Neural progenitor cell (in vitro differentiated cells): ENCODE data around the gene KIF1B. TPM values are rescaled to one million over a fixed set of nuclear protein-coding genes. Genes with fewer than 3 reads are reported as not detected.

Experiments used
- DNase-seq: peaks from one replicate; pipeline ENCODE4 v3.0.0-alpha.2; 2016; ENCODE audit warnings: low spot score
- H2AFZ ChIP-seq: fragments of 200-600 bp; sonication (generic); replicated peaks from 2 replicates; pipeline ENCODE4 v1.6.1; 2016; ENCODE audit warnings: antibody characterized with exemption
- H3F3A ChIP-seq: fragments of 200-600 bp; sonication (generic); 2 replicates; pipeline ENCODE4 v1.6.1; 2016; ENCODE audit warnings: antibody characterized with exemption, low read depth
- H3K27ac ChIP-seq: fragments of 200-600 bp; sonication (generic); 2 replicates; pipeline ENCODE4 v1.5.1; 2016; ENCODE audit warnings: mild to moderate bottlenecking
- H3K27me3 ChIP-seq: fragments of 200-600 bp; sonication (generic); 2 replicates; pipeline ENCODE4 v1.6.1; 2016; ENCODE audit warnings: mild to moderate bottlenecking, moderate library complexity
- H3K36me3 ChIP-seq: fragments of 200-600 bp; sonication (generic); 2 replicates; pipeline ENCODE4 v1.5.1; 2016
- H3K4me1 ChIP-seq: fragments of 200-600 bp; sonication (generic); 2 replicates; pipeline ENCODE4 v1.6.1; 2016; ENCODE audit warnings: mixed run types
- H3K4me2 ChIP-seq: fragments of 200-600 bp; sonication (generic); 2 replicates; pipeline ENCODE4 v1.6.1; 2016
- H3K4me3 ChIP-seq: fragments of 200-600 bp; sonication (generic); 2 replicates; pipeline ENCODE4 v1.5.1; 2016
- H3K79me2 ChIP-seq: fragments of 200-600 bp; sonication (generic); 2 replicates; pipeline ENCODE4 v1.6.1; 2016; ENCODE audit warnings: low read depth
- H3K9ac ChIP-seq: fragments of 200-600 bp; sonication (generic); 2 replicates; pipeline ENCODE4 v1.6.1; 2016
- H3K9me3 ChIP-seq: fragments of 200-600 bp; sonication (generic); 2 replicates; pipeline ENCODE4 v1.5.1; 2016; ENCODE audit warnings: low read depth
- H4K20me1 ChIP-seq: fragments of 200-600 bp; sonication (generic); 2 replicates; pipeline ENCODE4 v1.6.1; 2016; ENCODE audit warnings: low read depth
- H3K27ac Mint-ChIP-seq: 3 replicates; pipeline ENCODE4 v1.8.0; 2021; ENCODE audit warnings: mixed read lengths
- H3K27me3 Mint-ChIP-seq: 2 replicates; pipeline ENCODE4 v1.8.0; 2022; ENCODE audit warnings: low read depth, mild to moderate bottlenecking, inconsistent platforms, moderate library complexity, mixed read lengths; ENCODE audit not compliant: insufficient read depth
- H3K36me3 Mint-ChIP-seq: 3 replicates; pipeline ENCODE4 v1.8.0; 2021; ENCODE audit warnings: mixed read lengths
- H3K4me1 Mint-ChIP-seq: 3 replicates; pipeline ENCODE4 v1.8.0; 2021; ENCODE audit warnings: mixed read lengths
- H3K4me3 Mint-ChIP-seq: 3 replicates; pipeline ENCODE4 v1.8.0; 2021; ENCODE audit warnings: mild to moderate bottlenecking, moderate library complexity, mixed read lengths
- H3K9me3 Mint-ChIP-seq: 3 replicates; pipeline ENCODE4 v1.8.0; 2020; ENCODE audit warnings: mixed read lengths
- EZH2 ChIP-seq: fragments of 200-600 bp; sonication (generic); IDR thresholded peaks from 2 replicates; pipeline ENCODE4 v1.6.1; 2017; ENCODE audit warnings: antibody characterized with exemption, mild to moderate bottlenecking, moderate library complexity
- EZH2phosphoT487 ChIP-seq: fragments of 200-600 bp; sonication (generic); IDR thresholded peaks from 2 replicates; pipeline ENCODE4 v1.6.1; 2017; ENCODE audit warnings: antibody characterized with exemption
- total RNA-seq: library from RNA; depleted of rRNA; stranded (reverse); fragments of >200 nt; gene quantifications from 2 replicates; pipeline ENCODE4 v1.2.3, GENCODE V29; 2015; ENCODE audit warnings: low replicate concordance
- TF ChIP-seq, protein P1 (sequence below): fragments of 200-600 bp; sonication (generic); IDR thresholded peaks from 2 replicates; pipeline ENCODE4 v1.5.1; 2017; ENCODE audit warnings: antibody characterized with exemption, mild to moderate bottlenecking

Gene KIF1B
- total RNA-seq, 1 donor from 2014 or later, result 52.0 TPM

DNA sequence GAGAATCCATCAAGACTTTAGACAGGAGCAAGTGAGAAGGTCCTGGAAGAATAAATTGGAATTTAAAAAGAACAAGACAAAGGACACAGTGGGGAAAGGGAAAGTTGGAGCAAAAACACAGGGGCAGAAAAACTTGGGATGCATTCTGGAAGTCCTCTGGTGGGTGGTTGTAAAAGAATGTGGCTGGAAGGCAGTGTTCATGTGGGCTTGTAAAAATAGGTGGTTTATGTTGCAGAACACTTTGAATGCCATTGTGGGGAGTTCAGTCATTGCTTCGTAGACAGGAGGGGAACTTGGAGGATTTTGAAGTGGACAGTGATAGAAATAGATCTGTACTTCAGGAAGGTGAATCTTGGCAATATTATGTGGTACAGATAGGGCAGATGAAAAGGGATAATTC is 15.2 kb downstream of the KIF1B start:
- peaks cover 6% of the 10 kb centered on the region for H3K27me3 Mint-ChIP-seq
- H3K4me2 ChIP-seq, result no peak overlapping the region
- TF ChIP-seq EZH2phosphoT487, result no peak
- TF ChIP-seq, protein P1, sequence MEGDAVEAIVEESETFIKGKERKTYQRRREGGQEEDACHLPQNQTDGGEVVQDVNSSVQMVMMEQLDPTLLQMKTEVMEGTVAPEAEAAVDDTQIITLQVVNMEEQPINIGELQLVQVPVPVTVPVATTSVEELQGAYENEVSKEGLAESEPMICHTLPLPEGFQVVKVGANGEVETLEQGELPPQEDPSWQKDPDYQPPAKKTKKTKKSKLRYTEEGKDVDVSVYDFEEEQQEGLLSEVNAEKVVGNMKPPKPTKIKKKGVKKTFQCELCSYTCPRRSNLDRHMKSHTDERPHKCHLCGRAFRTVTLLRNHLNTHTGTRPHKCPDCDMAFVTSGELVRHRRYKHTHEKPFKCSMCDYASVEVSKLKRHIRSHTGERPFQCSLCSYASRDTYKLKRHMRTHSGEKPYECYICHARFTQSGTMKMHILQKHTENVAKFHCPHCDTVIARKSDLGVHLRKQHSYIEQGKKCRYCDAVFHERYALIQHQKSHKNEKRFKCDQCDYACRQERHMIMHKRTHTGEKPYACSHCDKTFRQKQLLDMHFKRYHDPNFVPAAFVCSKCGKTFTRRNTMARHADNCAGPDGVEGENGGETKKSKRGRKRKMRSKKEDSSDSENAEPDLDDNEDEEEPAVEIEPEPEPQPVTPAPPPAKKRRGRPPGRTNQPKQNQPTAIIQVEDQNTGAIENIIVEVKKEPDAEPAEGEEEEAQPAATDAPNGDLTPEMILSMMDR, result no peak
- no peak for TF ChIP-seq EZH2
- H3K9ac ChIP-seq, result no peak overlapping the region
- no peaks in the 10 kb centered on the region for H3K9me3 ChIP-seq
- no peak for DNase-seq
- peaks cover 100% of the 10 kb centered on the region for H3K79me2 ChIP-seq
- H3K9me3 Mint-ChIP-seq, result peaks cover 36% of the 10 kb centered on the region
- no peaks in the 10 kb centered on the region for H3K4me1 ChIP-seq
- H3K4me3 ChIP-seq, result no peak overlapping the region
- no peak overlapping the region for H3K27ac Mint-ChIP-seq
- no peak overlapping the region for H3K27ac ChIP-seq
- H3F3A ChIP-seq, result peaks cover 3% of the 10 kb centered on the region
- H3K27me3 ChIP-seq, result no peaks in the 10 kb centered on the region
- no peaks in the 10 kb centered on the region for H3K36me3 ChIP-seq
- no peaks in the 10 kb centered on the region for H3K4me1 Mint-ChIP-seq
- H2AFZ ChIP-seq, result no peak overlapping the region
- no peak overlapping the region for H3K4me3 Mint-ChIP-seq
- H3K36me3 Mint-ChIP-seq, result peaks cover 42% of the 10 kb centered on the region
- peaks cover 55% of the 10 kb centered on the region for H4K20me1 ChIP-seq

DNA sequence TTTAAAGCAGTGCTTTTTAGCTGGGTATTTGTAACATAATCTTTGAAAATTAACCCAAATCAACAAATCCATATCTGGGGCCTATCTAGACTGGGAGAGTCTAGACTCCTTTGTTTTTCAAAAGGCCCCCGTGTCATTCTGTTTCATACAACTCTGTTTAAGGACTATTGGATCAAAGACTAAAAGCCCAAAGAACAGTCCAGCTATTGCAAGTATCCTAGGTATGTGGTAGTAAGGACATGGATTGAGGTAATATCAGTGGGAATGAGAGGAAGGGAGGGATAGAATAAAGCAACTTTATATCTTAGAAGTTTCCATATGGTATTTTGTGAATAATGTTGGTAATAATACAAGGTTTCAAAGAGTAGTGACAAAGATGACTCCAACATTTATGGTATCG is 18.2 kb downstream of the KIF1B start:
- H3K9me3 Mint-ChIP-seq, result peaks cover 27% of the 10 kb centered on the region
- Histone ChIP-seq H3K27me3 (no peaks in the 10 kb centered on the region), H3K79me2 (peaks cover 98% of the 10 kb centered on the region), H3K9me3 (no peaks in the 10 kb centered on the region), H3K9ac (no peak overlapping the region), H3K36me3 (no peaks in the 10 kb centered on the region), H4K20me1 (peaks cover 58% of the 10 kb centered on the region), H3F3A (peaks cover 3% of the 10 kb centered on the region), H3K4me3 (no peak overlapping the region), H3K4me1 (no peaks in the 10 kb centered on the region), H2AFZ (no peak overlapping the region), H3K4me2 (no peak overlapping the region), H3K27ac (no peak overlapping the region)
- DNase-seq, result no peak
- H3K4me1 Mint-ChIP-seq, result peaks cover 7% of the 10 kb centered on the region
- TF ChIP-seq EZH2, result no peak
- no peak for TF ChIP-seq EZH2phosphoT487
- TF ChIP-seq, protein P1, result no peak
- no peak overlapping the region for H3K4me3 Mint-ChIP-seq
- H3K27ac Mint-ChIP-seq, result no peak overlapping the region
- peaks cover 6% of the 10 kb centered on the region for H3K27me3 Mint-ChIP-seq
- peaks cover 25% of the 10 kb centered on the region for H3K36me3 Mint-ChIP-seq

DNA sequence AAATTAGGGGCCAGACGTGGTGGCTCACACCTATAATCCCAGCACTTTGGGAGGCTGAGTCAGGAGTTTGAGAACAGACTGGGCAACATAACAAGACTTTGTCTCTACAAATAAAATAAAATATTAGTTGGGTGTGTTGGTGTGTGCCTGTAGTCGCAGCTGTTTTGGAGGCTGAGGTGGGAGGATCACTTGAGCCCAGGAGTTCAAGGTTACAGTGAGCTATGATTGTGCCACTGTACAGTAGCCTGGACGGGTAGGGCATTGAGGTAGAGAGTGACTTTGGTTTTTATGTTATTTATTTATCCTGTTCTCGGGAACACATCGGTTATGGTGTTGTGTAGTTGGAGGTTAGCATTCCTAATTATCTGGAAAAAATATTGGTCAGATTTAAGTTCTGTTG is 19.5 kb downstream of the KIF1B start:
- H3K79me2 ChIP-seq, result peaks cover 87% of the 10 kb centered on the region
- no peaks in the 10 kb centered on the region for H3K27me3 ChIP-seq
- H3K36me3 ChIP-seq, result no peaks in the 10 kb centered on the region
- peaks cover 65% of the 10 kb centered on the region for H4K20me1 ChIP-seq
- no peak overlapping the region for H3K4me3 Mint-ChIP-seq
- TF ChIP-seq, protein P1, result no peak
- no peak for TF ChIP-seq EZH2phosphoT487
- no peak for TF ChIP-seq EZH2
- peaks cover 3% of the 10 kb centered on the region for H3F3A ChIP-seq
- no peak overlapping the region for H3K4me2 ChIP-seq
- no peaks in the 10 kb centered on the region for H3K4me1 ChIP-seq
- no peak overlapping the region for H3K27ac Mint-ChIP-seq
- H3K27ac ChIP-seq, result no peak overlapping the region
- no peaks in the 10 kb centered on the region for H3K9me3 ChIP-seq
- H3K9ac ChIP-seq, result no peak overlapping the region
- H3K36me3 Mint-ChIP-seq, result peaks cover 27% of the 10 kb centered on the region
- peaks cover 22% of the 10 kb centered on the region for H3K9me3 Mint-ChIP-seq
- no peak overlapping the region for H2AFZ ChIP-seq
- no peak overlapping the region for H3K4me3 ChIP-seq
- DNase-seq, result no peak
- H3K4me1 Mint-ChIP-seq, result peaks cover 7% of the 10 kb centered on the region
- peaks cover 6% of the 10 kb centered on the region for H3K27me3 Mint-ChIP-seq
